Mesendoderm (in vitro differentiated cells): Measurements from ENCODE around the gene TTC33.

Source experiments
- DNase-seq: peaks from one replicate; pipeline ENCODE4 v3.0.0; 2013
- H2AK5ac ChIP-seq: 2 replicates; pipeline ENCODE4 v1.6.1; 2013; ENCODE audit warnings: low read length, inconsistent platforms
- H2BK120ac ChIP-seq: 2 replicates; pipeline ENCODE4 v1.6.1; 2013; ENCODE audit warnings: low read depth, mild to moderate bottlenecking, low read length, moderate library complexity, mixed read lengths
- H2BK15ac ChIP-seq: replicated peaks from 2 replicates; pipeline ENCODE4 v1.6.1; 2013; ENCODE audit warnings: low read depth, mild to moderate bottlenecking, moderate library complexity
- H2BK5ac ChIP-seq: 2 replicates; pipeline ENCODE4 v1.6.1; 2013; ENCODE audit warnings: low read length, inconsistent platforms
- H3K18ac ChIP-seq: 2 replicates; pipeline ENCODE4 v1.6.1; 2013; ENCODE audit warnings: mild to moderate bottlenecking, low read length, mixed read lengths
- H3K23ac ChIP-seq: one replicate; pipeline ENCODE4 v1.6.1; 2013; ENCODE audit warnings: low read length
- H3K27ac ChIP-seq: 2 replicates; pipeline ENCODE4 v1.5.1; 2013; ENCODE audit warnings: low read depth, mild to moderate bottlenecking, inconsistent platforms, low read length, moderate library complexity
- H3K27me3 ChIP-seq: 2 replicates; pipeline ENCODE4 v1.6.1; 2013; ENCODE audit warnings: low read length, control low read depth, mild to moderate bottlenecking, inconsistent platforms; ENCODE audit not compliant: insufficient read depth, poor library complexity
- H3K36me3 ChIP-seq: 2 replicates; pipeline ENCODE4 v1.6.1; 2013; ENCODE audit warnings: low read length, inconsistent platforms; ENCODE audit not compliant: control insufficient read depth, insufficient read depth
- H3K4ac ChIP-seq: one replicate; pipeline ENCODE4 v1.6.1; 2013; ENCODE audit warnings: low read depth, mild to moderate bottlenecking, low read length, moderate library complexity
- H3K4me1 ChIP-seq: 2 replicates; pipeline ENCODE4 v1.6.1; 2013; ENCODE audit warnings: low read depth, low read length, inconsistent platforms; ENCODE audit not compliant: control insufficient read depth
- H3K4me2 ChIP-seq: 2 replicates; pipeline ENCODE4 v1.6.1; 2013; ENCODE audit warnings: low read length
- H3K4me3 ChIP-seq: 2 replicates; pipeline ENCODE4 v1.5.1; 2013; ENCODE audit warnings: mild to moderate bottlenecking, low read length
- H3K56ac ChIP-seq: one replicate; pipeline ENCODE4 v1.6.1; 2013; ENCODE audit warnings: low read length
- H3K79me1 ChIP-seq: 2 replicates; pipeline ENCODE4 v1.6.1; 2013; ENCODE audit warnings: low read length, inconsistent platforms
- H3K79me2 ChIP-seq: 2 replicates; pipeline ENCODE4 v1.6.1; 2013; ENCODE audit warnings: mild to moderate bottlenecking, low read length; ENCODE audit not compliant: control insufficient read depth, insufficient read depth
- H3K9ac ChIP-seq: 2 replicates; pipeline ENCODE4 v1.6.1; 2013; ENCODE audit warnings: low read length, inconsistent platforms
- H4K5ac ChIP-seq: one replicate; pipeline ENCODE4 v1.6.1; 2013; ENCODE audit warnings: low read length
- H4K8ac ChIP-seq: one replicate; pipeline ENCODE4 v1.6.1; 2013; ENCODE audit warnings: low read depth, mild to moderate bottlenecking, control low read depth, low read length, moderate library complexity
- WGBS: extraction: QIAGEN DNeasy Blood & Tissue Kit; methylation state at CpG from one replicate; pipeline ENCODE4 v1.1.7; 2013; ENCODE audit warnings: low lambda C conversion rate, missing lambda C conversion rate; ENCODE audit not compliant: insufficient coverage; ENCODE audit errors: extremely low coverage; 5-methylcytosine and 5-hydroxymethylcytosine counted together

Gene TTC33

GRCh38 chr5:40690267-40690666, 65.5 kb downstream of the TTC33 start:
- H4K8ac ChIP-seq: no peak overlapping the region
- H3K23ac ChIP-seq: no peak overlapping the region
- H3K27ac ChIP-seq: no peak overlapping the region
- no peak overlapping the region for H3K56ac ChIP-seq
- no peaks in the 10 kb centered on the region for H3K36me3 ChIP-seq
- no peak overlapping the region for H3K4ac ChIP-seq
- no peak overlapping the region for H3K4me2 ChIP-seq
- H2AK5ac ChIP-seq: no peak overlapping the region
- H3K4me3 ChIP-seq: no peak overlapping the region
- no peak for DNase-seq
- no peaks in the 10 kb centered on the region for H3K27me3 ChIP-seq
- H4K5ac ChIP-seq: no peak overlapping the region
- WGBS: no CpG with 5 or more reads among the region's 3 CpGs
- no peak overlapping the region for H3K9ac ChIP-seq
- no peak overlapping the region for H2BK15ac ChIP-seq
- no peak overlapping the region for H3K18ac ChIP-seq
- no peak overlapping the region for H2BK120ac ChIP-seq
- H2BK5ac ChIP-seq: no peak overlapping the region
- H3K79me2 ChIP-seq: no peaks in the 10 kb centered on the region
- H3K79me1 ChIP-seq: no peaks in the 10 kb centered on the region
- H3K4me1 ChIP-seq: no peaks in the 10 kb centered on the region

GRCh38 chr5:40689438-40689837, 66.3 kb downstream of the TTC33 start:
- H3K36me3 ChIP-seq: no peaks in the 10 kb centered on the region
- no peaks in the 10 kb centered on the region for H3K4me1 ChIP-seq
- WGBS: no CpG with 5 or more reads among the region's 3 CpGs
- H4K5ac ChIP-seq: no peak overlapping the region
- H2BK5ac ChIP-seq: no peak overlapping the region
- no peak overlapping the region for H3K4me3 ChIP-seq
- H3K18ac ChIP-seq: no peak overlapping the region
- H4K8ac ChIP-seq: no peak overlapping the region
- no peak overlapping the region for H3K9ac ChIP-seq
- H2BK120ac ChIP-seq: no peak overlapping the region
- peak; percentile 87 for DNase-seq
- H3K27me3 ChIP-seq: no peaks in the 10 kb centered on the region
- H2BK15ac ChIP-seq: no peak overlapping the region
- no peak overlapping the region for H2AK5ac ChIP-seq
- H3K4ac ChIP-seq: no peak overlapping the region
- H3K79me1 ChIP-seq: no peaks in the 10 kb centered on the region
- no peaks in the 10 kb centered on the region for H3K79me2 ChIP-seq
- no peak overlapping the region for H3K56ac ChIP-seq
- no peak overlapping the region for H3K27ac ChIP-seq
- no peak overlapping the region for H3K23ac ChIP-seq
- H3K4me2 ChIP-seq: no peak overlapping the region

GRCh38 chr5:40688996-40689395, 66.8 kb downstream of the TTC33 start:
- H2AK5ac ChIP-seq: no peak overlapping the region
- no peak overlapping the region for H3K4me2 ChIP-seq
- no peaks in the 10 kb centered on the region for H3K79me2 ChIP-seq
- H3K56ac ChIP-seq: no peak overlapping the region
- H3K79me1 ChIP-seq: no peaks in the 10 kb centered on the region
- DNase-seq: no peak
- no peak overlapping the region for H2BK120ac ChIP-seq
- no peak overlapping the region for H4K5ac ChIP-seq
- no peak overlapping the region for H3K23ac ChIP-seq
- no peak overlapping the region for H3K27ac ChIP-seq
- no peak overlapping the region for H4K8ac ChIP-seq
- no peak overlapping the region for H3K9ac ChIP-seq
- no peak overlapping the region for H3K4ac ChIP-seq
- no peaks in the 10 kb centered on the region for H3K4me1 ChIP-seq
- H3K36me3 ChIP-seq: no peaks in the 10 kb centered on the region
- no peak overlapping the region for H3K18ac ChIP-seq
- H3K27me3 ChIP-seq: no peaks in the 10 kb centered on the region
- H2BK5ac ChIP-seq: no peak overlapping the region
- no peak overlapping the region for H3K4me3 ChIP-seq
- H2BK15ac ChIP-seq: no peak overlapping the region

- Histone ChIP-seq H3K23ac (no peak overlapping the region), H3K79me2 (no peaks in the 10 kb centered on the region), H4K5ac (no peak overlapping the region), H3K56ac (no peak overlapping the region), H2BK15ac (no peak overlapping the region), H3K27me3 (no peaks in the 10 kb centered on the region), H2BK120ac (no peak overlapping the region), H2BK5ac (no peak overlapping the region), H2AK5ac (no peak overlapping the region), H3K27ac (no peak overlapping the region), H3K4me1 (no peaks in the 10 kb centered on the region), H3K4ac (no peak overlapping the region), H3K9ac (no peak overlapping the region), H3K36me3 (no peaks in the 10 kb centered on the region), H3K79me1 (no peaks in the 10 kb centered on the region), H3K4me3 (no peak overlapping the region), H3K18ac (no peak overlapping the region), H4K8ac (no peak overlapping the region), H3K4me2 (no peak overlapping the region)
- no CpG with 5 or more reads among the region's 8 CpGs for WGBS
- DNase-seq: peak; percentile 87
Observed at GRCh38 chr5:40688127-40688761, 67.5 kb downstream of the TTC33 start.

- Histone ChIP-seq H3K79me1 (no peaks in the 10 kb centered on the region), H3K79me2 (no peaks in the 10 kb centered on the region), H3K36me3 (no peaks in the 10 kb centered on the region), H3K56ac (no peak overlapping the region), H3K4ac (no peak overlapping the region), H2BK15ac (no peak overlapping the region), H3K4me3 (no peak overlapping the region), H3K23ac (no peak overlapping the region), H2AK5ac (no peak overlapping the region), H3K4me2 (no peak overlapping the region), H3K27ac (no peak overlapping the region), H3K18ac (no peak overlapping the region), H3K9ac (no peak overlapping the region), H2BK120ac (no peak overlapping the region), H3K27me3 (peaks cover 2% of the 10 kb centered on the region), H3K4me1 (no peaks in the 10 kb centered on the region), H4K8ac (no peak overlapping the region), H2BK5ac (no peak overlapping the region), H4K5ac (no peak overlapping the region)
- no CpG with 5 or more reads among the region's 7 CpGs for WGBS
- no peak for DNase-seq
Observed at GRCh38 chr5:40687321-40687720, 68.4 kb downstream of the TTC33 start.

GRCh38 chr5:40685976-40686486, 69.7 kb downstream of the TTC33 start:
- H3K23ac ChIP-seq: no peak overlapping the region

More at GRCh38 chr5:40685976-40686486, 69.7 kb downstream of the TTC33 start:
- no peaks in the 10 kb centered on the region for H3K79me2 ChIP-seq
- no peak overlapping the region for H3K9ac ChIP-seq
- H3K18ac ChIP-seq: no peak overlapping the region
- H3K4ac ChIP-seq: no peak overlapping the region
- no peaks in the 10 kb centered on the region for H3K36me3 ChIP-seq
- H3K4me2 ChIP-seq: no peak overlapping the region
- H3K27ac ChIP-seq: no peak overlapping the region
- H3K27me3 ChIP-seq: peaks cover 8% of the 10 kb centered on the region
- no peak overlapping the region for H2BK120ac ChIP-seq
- H2BK15ac ChIP-seq: no peak overlapping the region
- H3K79me1 ChIP-seq: no peaks in the 10 kb centered on the region
- no peak overlapping the region for H3K56ac ChIP-seq
- no peak overlapping the region for H2AK5ac ChIP-seq
- H3K4me3 ChIP-seq: no peak overlapping the region
- H3K4me1 ChIP-seq: no peaks in the 10 kb centered on the region
- H4K8ac ChIP-seq: no peak overlapping the region
- no peak overlapping the region for H4K5ac ChIP-seq
- no CpG with 5 or more reads among the region's 1 CpG for WGBS
- DNase-seq: no peak
- H2BK5ac ChIP-seq: no peak overlapping the region
